Uterus (tissue), 2 donors: ENCODE data around the gene NCOA1.

Experiments
- CTCF ChIP-seq, 4 experiments: fragments of 200-600 bp in 2 of 4; fragments of 450-650 bp in 2 of 4; sonication (generic) in 2 of 4; IDR thresholded peaks; one replicate each; pipeline ENCODE4 v1.5.1; 2016 to 2019; ENCODE audit warnings: antibody characterized with exemption in 4 of 4, mild to moderate bottlenecking in 2 of 4, moderate library complexity in 1 of 4
- POLR2A ChIP-seq, 2 donors: fragments of 450-650 bp; IDR thresholded peaks; one replicate each; pipeline ENCODE4 v1.6.1; 2016; ENCODE audit warnings: antibody characterized with exemption in 2 of 2, mild to moderate bottlenecking in 1 of 2, moderate library complexity in 1 of 2

- no peak for TF ChIP-seq POLR2A (IDR thresholded peaks at IDR 0.05)
- TF ChIP-seq CTCF (IDR thresholded peaks at IDR 0.05) = no peak
Observed at GRCh38 chr2:24788816-24789215, 297.8 kb downstream of the NCOA1 start.
